ENCODE data around the gene CCDC61. TPM values are rescaled to one million over a fixed set of nuclear protein-coding genes. Genes with fewer than 3 reads are reported as not detected.
A peak's percentile ranks its signal among the peaks of the same experiment; 100 is the strongest.

Gene CCDC61
- total RNA-seq (2014; rRNA removed; shearing (Covaris generic)), result 5.5 and 7.7 TPM in 2 replicates

GRCh38 chr19:45994998-45995714 lies at the start of gene CCDC61:
Gene CCDC61, plus strand, starts transcription at chr19:45995467. Its CDS starts 7,552 bp downstream, at chr19:46003019.
- DNase-seq (ENCODE audit: low read depth), result peak; percentile 98

GRCh38 chr19:45947926-45948325 lies 47.3 kb upstream of the CCDC61 start:
- DNase-seq (ENCODE audit: low read depth), result peak; percentile 79

GRCh38 chr19:45952341-45952685 lies 43.0 kb upstream of the CCDC61 start:
- no peak for DNase-seq (ENCODE audit: low read depth)

GRCh38 chr19:45952686-45953505 lies 42.4 kb upstream of the CCDC61 start:
- DNase-seq (ENCODE audit: low read depth), result peak; percentile 68

- DNase-seq (ENCODE audit: low read depth), result no peak
Measured at GRCh38 chr19:45953676-45954075, 41.6 kb upstream of the CCDC61 start.

GRCh38 chr19:45954156-45954555 lies 41.1 kb upstream of the CCDC61 start:
- DNase-seq (ENCODE audit: low read depth), result no peak

- DNase-seq (ENCODE audit: low read depth), result peak; percentile 88
Measured at GRCh38 chr19:45955905-45956608, 39.2 kb upstream of the CCDC61 start.

- no peak for DNase-seq (ENCODE audit: low read depth)
Measured at GRCh38 chr19:45958320-45958719, 36.9 kb upstream of the CCDC61 start.

- peak; percentile 64 for DNase-seq (ENCODE audit: low read depth)
Measured at GRCh38 chr19:45958769-45959516, 36.3 kb upstream of the CCDC61 start.

- no peak for DNase-seq (ENCODE audit: low read depth)
Measured at GRCh38 chr19:45959517-45960025, 35.7 kb upstream of the CCDC61 start.

- no peak for DNase-seq (ENCODE audit: low read depth)
Measured at GRCh38 chr19:45960595-45961235, 34.6 kb upstream of the CCDC61 start.

GRCh38 chr19:45962021-45962420 lies 33.2 kb upstream of the CCDC61 start:
- no peak for DNase-seq (ENCODE audit: low read depth)

- DNase-seq (ENCODE audit: low read depth), result no peak
Measured at GRCh38 chr19:45967246-45967645, 28.0 kb upstream of the CCDC61 start.

- DNase-seq (ENCODE audit: low read depth), result no peak
Measured at GRCh38 chr19:45968626-45969025, 26.6 kb upstream of the CCDC61 start.

- no peak for DNase-seq (ENCODE audit: low read depth)
Measured at GRCh38 chr19:45969676-45970075, 25.6 kb upstream of the CCDC61 start.

- no peak for DNase-seq (ENCODE audit: low read depth)
Measured at GRCh38 chr19:45971260-45971902, 23.9 kb upstream of the CCDC61 start.

GRCh38 chr19:45972081-45972946 lies 23.0 kb upstream of the CCDC61 start:
- no peak for DNase-seq (ENCODE audit: low read depth)

- DNase-seq (ENCODE audit: low read depth), result no peak
Measured at GRCh38 chr19:45972947-45973540, 22.2 kb upstream of the CCDC61 start.

Measured in Daoy (cell line).